OCI-LY1 (cell line): Measurements from ENCODE around the gene NR4A3.

Source experiments
- EZH2 ChIP-seq: fragments of 200-600 bp; sonication (generic), shearing (Covaris generic); IDR thresholded peaks from 2 replicates; pipeline ENCODE4 v1.8.0; 2017; ENCODE audit warnings: borderline replicate concordance, mixed run types, mild to moderate bottlenecking, antibody characterized with exemption, low read length, moderate library complexity, mixed read lengths
- TF ChIP-seq, protein P1 (sequence below): fragments of 200-600 bp; sonication (generic), shearing (Covaris generic); IDR thresholded peaks from 2 replicates; pipeline ENCODE4 v1.5.1; 2017; ENCODE audit warnings: mild to moderate bottlenecking, antibody characterized with exemption, low read length, moderate library complexity, mixed read lengths

DNA sequence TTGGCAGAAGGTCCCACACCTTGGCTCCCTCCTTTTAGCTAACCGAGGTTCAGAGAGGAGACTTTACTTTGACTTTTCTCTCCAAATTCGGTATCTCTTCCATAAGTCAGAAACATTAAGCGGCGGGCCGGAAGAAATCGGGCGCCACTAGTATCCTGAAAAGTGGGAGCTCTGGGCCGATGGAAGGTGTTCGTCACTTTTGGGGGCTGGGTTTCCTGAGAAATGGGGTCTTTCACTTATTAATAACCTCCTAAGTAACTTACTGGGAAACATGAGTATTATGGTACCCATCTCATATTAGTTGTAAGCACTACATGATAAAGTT lies 85.5 kb downstream of the NR4A3 start:
- TF ChIP-seq EZH2 = no peak
- TF ChIP-seq, protein P1, sequence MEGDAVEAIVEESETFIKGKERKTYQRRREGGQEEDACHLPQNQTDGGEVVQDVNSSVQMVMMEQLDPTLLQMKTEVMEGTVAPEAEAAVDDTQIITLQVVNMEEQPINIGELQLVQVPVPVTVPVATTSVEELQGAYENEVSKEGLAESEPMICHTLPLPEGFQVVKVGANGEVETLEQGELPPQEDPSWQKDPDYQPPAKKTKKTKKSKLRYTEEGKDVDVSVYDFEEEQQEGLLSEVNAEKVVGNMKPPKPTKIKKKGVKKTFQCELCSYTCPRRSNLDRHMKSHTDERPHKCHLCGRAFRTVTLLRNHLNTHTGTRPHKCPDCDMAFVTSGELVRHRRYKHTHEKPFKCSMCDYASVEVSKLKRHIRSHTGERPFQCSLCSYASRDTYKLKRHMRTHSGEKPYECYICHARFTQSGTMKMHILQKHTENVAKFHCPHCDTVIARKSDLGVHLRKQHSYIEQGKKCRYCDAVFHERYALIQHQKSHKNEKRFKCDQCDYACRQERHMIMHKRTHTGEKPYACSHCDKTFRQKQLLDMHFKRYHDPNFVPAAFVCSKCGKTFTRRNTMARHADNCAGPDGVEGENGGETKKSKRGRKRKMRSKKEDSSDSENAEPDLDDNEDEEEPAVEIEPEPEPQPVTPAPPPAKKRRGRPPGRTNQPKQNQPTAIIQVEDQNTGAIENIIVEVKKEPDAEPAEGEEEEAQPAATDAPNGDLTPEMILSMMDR = no peak
